Mesodermal cell (in vitro differentiated cells): Measurements from ENCODE around the gene KRT6C.

ENCODE experiments used
- H3K27ac ChIP-seq: 2 replicates; pipeline ENCODE4 v1.7.0; 2013; ENCODE audit warnings: mild to moderate bottlenecking, low read depth, low read length, moderate library complexity; ENCODE audit not compliant: severe bottlenecking
- H3K36me3 ChIP-seq: 2 replicates; pipeline ENCODE4 v1.7.1; 2013; ENCODE audit warnings: mild to moderate bottlenecking, low read length, moderate library complexity; ENCODE audit not compliant: control insufficient read depth, insufficient read depth
- H3K4me1 ChIP-seq: one replicate; pipeline ENCODE4 v1.7.1; 2013; ENCODE audit warnings: mild to moderate bottlenecking, low read length; ENCODE audit not compliant: insufficient read depth, control insufficient read depth, poor library complexity, severe bottlenecking
- H3K4me3 ChIP-seq: 2 replicates; pipeline ENCODE4 v1.7.0; 2013; ENCODE audit warnings: low read length, control low read depth, mild to moderate bottlenecking; ENCODE audit not compliant: insufficient read depth, poor library complexity, severe bottlenecking; ENCODE audit errors: extremely low read depth
- H3K9me3 ChIP-seq: 2 replicates; pipeline ENCODE4 v1.7.1; 2013; ENCODE audit warnings: mild to moderate bottlenecking, low read length, moderate library complexity; ENCODE audit not compliant: control insufficient read depth
- WGBS, 2 experiments: methylation state at CpG; one replicate each; pipeline ENCODE4 v1.1.5; 2013; ENCODE audit warnings: missing lambda C conversion rate in 2 of 2; ENCODE audit not compliant: insufficient coverage in 2 of 2; 5-methylcytosine and 5-hydroxymethylcytosine counted together

KRT6C gene

GRCh38 chr12:52440821-52441319, 32.7 kb downstream of the KRT6C start:
- Histone ChIP-seq H3K36me3 (no peaks in the 10 kb centered on the region), H3K4me3 (no peak overlapping the region), H3K4me1 (peaks cover 26% of the 10 kb centered on the region), H3K27ac (peak overlapping the region; percentile 90), H3K9me3 (no peaks in the 10 kb centered on the region)
- 83 to 86% methylated on average over 5 of the region's 5 CpGs for WGBS, 2 experiments

DNA sequence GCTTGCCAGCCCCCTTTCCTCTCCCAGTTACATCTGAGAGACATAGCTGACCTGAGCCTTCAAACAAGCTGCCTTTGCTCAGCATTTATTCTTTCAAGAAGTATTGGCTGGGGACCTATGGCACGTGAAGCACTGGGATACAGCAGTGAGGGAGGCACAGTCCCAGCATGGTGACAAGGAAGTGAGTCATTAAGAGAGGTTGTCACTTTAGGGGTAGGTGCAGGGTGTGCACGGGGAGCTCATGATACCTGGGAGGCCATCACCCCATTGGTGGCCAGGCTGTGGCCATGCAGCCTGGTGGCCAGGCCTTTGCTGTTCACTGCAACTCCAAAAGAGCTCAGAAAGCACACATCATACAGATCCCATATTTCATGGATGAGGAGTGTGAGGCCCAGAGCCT, 33.8 kb downstream of the KRT6C start:
- Histone ChIP-seq H3K36me3 (no peaks in the 10 kb centered on the region), H3K27ac (no peak overlapping the region)
- WGBS, 2 experiments = 92 to 100% methylated on average over 1 to 2 of the region's 2 CpGs

GRCh38 chr12:52439420-52439819, 34.2 kb downstream of the KRT6C start:
- Histone ChIP-seq H3K9me3 (no peaks in the 10 kb centered on the region), H3K4me3 (no peak overlapping the region), H3K4me1 (peaks cover 26% of the 10 kb centered on the region), H3K27ac (no peak overlapping the region), H3K36me3 (no peaks in the 10 kb centered on the region)
- WGBS, 2 experiments = 82 to 86% methylated on average over 7 of the region's 8 CpGs

More for the DNA sequence above, 33.8 kb downstream of the KRT6C start:
- Histone ChIP-seq H3K9me3 (no peaks in the 10 kb centered on the region), H3K4me1 (peaks cover 26% of the 10 kb centered on the region), H3K4me3 (no peak overlapping the region)

GRCh38 chr12:52438305-52439301, 35.0 kb downstream of the KRT6C start:
- 88 to 89% methylated on average over 4 to 7 of the region's 8 CpGs for WGBS, 2 experiments
- H3K36me3 ChIP-seq = no peaks in the 10 kb centered on the region
- H3K4me1 ChIP-seq = peaks cover 26% of the 10 kb centered on the region
- no peaks in the 10 kb centered on the region for H3K9me3 ChIP-seq
- no peak overlapping the region for H3K27ac ChIP-seq
- H3K4me3 ChIP-seq = no peak overlapping the region

DNA sequence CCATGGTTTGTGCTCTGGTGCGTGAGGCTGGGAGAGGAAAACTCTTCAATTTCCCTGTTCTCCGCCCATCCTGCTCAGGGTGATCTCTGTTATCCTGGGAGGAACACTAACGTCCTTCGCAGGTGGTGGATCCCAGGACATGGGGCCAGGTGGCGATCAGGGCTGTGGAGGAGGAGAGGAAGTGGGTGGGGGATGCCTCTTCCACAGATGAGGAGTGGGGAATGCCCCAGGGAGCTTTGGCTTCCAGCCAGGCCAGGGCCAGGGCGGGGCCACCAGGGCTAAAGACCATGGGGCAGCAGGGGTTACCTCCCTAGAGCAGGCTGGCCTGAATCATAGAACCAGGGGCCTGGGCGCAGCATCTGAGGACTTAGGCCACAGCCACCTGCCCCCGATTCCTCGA, 36.1 kb downstream of the KRT6C start:
- Histone ChIP-seq H3K9me3 (no peaks in the 10 kb centered on the region), H3K4me3 (no peak overlapping the region), H3K36me3 (no peaks in the 10 kb centered on the region), H3K27ac (no peak overlapping the region), H3K4me1 (peaks cover 20% of the 10 kb centered on the region)
- 85 to 91% methylated on average over 6 to 7 of the region's 9 CpGs for WGBS, 2 experiments

DNA sequence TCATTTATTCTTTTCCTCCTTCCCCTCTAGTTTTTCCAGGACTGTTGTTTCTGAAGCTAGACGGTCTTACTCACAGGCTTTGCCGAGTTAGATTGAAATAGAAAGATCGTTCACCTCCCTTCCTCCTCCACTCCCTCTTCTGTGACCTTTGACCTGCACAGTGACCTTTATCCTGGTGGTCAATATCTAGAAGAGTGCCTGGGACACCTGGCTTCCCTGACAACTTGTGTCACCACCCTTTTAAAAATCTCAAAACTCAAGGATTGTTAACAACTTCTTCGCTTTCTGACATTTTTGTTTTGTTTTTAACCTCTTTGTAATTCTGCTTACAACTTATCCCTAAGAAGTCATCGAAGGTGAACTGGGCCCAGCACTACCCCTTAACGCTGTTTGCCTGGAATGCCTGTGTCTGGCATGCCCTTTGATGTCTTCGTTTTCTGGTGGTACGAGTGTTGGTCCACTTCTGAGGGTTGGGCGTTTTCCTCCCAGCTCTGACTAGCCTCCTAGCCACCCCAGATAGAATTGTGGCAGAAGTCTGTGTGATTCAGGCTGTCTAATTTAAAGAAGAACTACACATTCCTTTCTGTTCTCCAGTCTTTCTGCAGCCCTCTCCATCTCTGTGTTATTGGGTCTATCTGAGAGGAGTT, 36.7 kb downstream of the KRT6C start:
- peaks cover 14% of the 10 kb centered on the region for H3K4me1 ChIP-seq
- H3K27ac ChIP-seq = peak overlapping the region; percentile 36
- H3K9me3 ChIP-seq = no peaks in the 10 kb centered on the region
- 89 to 90% methylated on average over 5 of the region's 9 CpGs for WGBS, 2 experiments
- H3K36me3 ChIP-seq = no peaks in the 10 kb centered on the region
- no peak overlapping the region for H3K4me3 ChIP-seq

- Histone ChIP-seq H3K4me3 (no peak overlapping the region), H3K27ac (peak overlapping the region; percentile 36)
- 74 to 82% methylated on average over 7 of the region's 9 CpGs for WGBS, 2 experiments
Measured at GRCh38 chr12:52436000-52436827, 37.4 kb downstream of the KRT6C start.

DNA sequence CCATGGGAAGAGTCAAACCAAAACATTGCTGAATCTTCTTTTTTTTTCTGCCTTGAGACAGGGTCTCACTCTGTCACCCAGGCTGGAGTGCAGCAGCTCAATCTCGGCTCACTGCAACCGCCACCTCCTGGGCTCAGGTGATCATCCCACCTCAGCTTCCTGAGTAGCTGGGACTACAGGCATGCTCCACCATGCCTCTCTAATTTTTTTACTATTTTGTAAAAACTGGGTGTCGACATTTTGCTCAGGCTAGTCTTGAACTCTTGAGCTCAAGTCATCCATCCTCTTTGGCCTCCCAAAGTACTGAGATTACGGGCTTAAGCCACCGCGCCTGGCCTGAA, 38.0 kb downstream of the KRT6C start:
- no peaks in the 10 kb centered on the region for H3K9me3 ChIP-seq
- H3K27ac ChIP-seq = no peak overlapping the region
- WGBS, 2 experiments = 82 to 97% methylated on average over 6 of the region's 6 CpGs
- H3K36me3 ChIP-seq = no peaks in the 10 kb centered on the region
- peaks cover 7% of the 10 kb centered on the region for H3K4me1 ChIP-seq
- H3K4me3 ChIP-seq = no peak overlapping the region

More at GRCh38 chr12:52436000-52436827, 37.4 kb downstream of the KRT6C start:
- Histone ChIP-seq H3K4me1 (peaks cover 7% of the 10 kb centered on the region), H3K36me3 (no peaks in the 10 kb centered on the region), H3K9me3 (no peaks in the 10 kb centered on the region)

DNA sequence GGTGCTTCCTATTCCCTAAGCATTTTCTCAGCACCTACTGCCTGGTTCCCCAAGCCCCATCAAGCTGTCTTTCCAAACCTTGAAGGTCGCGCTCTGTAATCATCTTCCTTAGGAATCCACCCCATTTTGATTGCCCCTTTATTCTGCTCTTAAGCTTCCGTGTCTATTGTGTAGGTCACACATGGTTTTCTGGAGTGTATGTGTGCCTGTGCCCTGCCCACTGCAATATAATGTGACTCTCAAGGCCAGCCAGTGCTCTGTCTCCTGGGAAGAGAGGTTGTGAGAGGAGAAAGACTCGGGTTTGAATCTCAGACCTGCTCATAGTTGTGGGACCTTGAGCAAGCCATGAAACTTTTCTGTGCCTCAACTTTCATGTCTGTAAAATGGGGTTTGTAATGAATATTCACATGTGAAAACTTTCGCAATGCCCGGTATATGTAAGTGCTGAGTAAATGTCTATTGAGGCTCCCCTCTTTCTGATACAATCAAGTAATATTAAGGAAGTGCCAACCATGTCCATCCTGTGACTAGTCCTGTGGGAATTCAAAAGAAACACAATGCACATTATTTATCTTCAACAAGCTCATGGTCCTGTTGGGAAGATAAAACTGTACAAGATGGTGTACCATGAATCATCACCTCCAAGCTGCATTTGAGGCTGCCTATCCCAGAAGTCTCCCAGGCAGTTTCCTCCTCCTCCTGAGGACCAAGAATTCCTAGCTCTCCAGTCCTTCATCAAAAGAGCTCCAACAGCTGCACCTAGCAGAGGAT, 38.7 kb downstream of the KRT6C start:
- no peaks in the 10 kb centered on the region for H3K36me3 ChIP-seq
- H3K27ac ChIP-seq = no peak overlapping the region
- WGBS, 2 experiments = 90 to 92% methylated on average over 1 to 2 of the region's 6 CpGs
- no peaks in the 10 kb centered on the region for H3K9me3 ChIP-seq
- H3K4me3 ChIP-seq = no peak overlapping the region
- H3K4me1 ChIP-seq = peaks cover 7% of the 10 kb centered on the region
